Measurements from ENCODE around the gene EHF.
"Not testable (repeated sequence)": the region's sequence is repeated elsewhere in the genome, so short reads cannot be mapped to it uniquely, and the experiment has no call there.

Gene EHF

DNA sequence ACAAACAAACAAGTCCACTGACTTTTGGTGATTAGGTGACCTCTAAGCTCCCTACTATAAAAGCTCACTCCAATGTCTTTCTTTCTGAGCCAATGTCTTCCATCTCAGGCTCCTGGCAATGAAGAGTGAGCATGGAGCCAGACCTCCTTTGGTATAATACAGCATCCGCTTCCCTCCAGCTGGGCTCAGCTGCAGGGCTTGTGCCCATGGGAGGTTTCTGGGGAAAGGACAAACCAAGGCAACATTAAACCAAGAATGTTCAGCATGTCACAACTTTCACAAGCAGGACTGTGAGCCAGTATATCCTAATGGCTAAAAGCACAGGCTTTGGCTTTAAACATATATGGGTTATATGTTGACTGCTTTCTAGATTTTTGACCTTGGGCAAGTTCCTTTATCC is 58.8 kb downstream of the EHF start:
- TF ChIP-seq, protein P1, sequence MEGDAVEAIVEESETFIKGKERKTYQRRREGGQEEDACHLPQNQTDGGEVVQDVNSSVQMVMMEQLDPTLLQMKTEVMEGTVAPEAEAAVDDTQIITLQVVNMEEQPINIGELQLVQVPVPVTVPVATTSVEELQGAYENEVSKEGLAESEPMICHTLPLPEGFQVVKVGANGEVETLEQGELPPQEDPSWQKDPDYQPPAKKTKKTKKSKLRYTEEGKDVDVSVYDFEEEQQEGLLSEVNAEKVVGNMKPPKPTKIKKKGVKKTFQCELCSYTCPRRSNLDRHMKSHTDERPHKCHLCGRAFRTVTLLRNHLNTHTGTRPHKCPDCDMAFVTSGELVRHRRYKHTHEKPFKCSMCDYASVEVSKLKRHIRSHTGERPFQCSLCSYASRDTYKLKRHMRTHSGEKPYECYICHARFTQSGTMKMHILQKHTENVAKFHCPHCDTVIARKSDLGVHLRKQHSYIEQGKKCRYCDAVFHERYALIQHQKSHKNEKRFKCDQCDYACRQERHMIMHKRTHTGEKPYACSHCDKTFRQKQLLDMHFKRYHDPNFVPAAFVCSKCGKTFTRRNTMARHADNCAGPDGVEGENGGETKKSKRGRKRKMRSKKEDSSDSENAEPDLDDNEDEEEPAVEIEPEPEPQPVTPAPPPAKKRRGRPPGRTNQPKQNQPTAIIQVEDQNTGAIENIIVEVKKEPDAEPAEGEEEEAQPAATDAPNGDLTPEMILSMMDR (IDR thresholded peaks at IDR 0.05; ENCODE audit: control insufficient read depth, extremely low read depth, insufficient read depth): no peak
- H3K4me3 ChIP-seq (ENCODE audit: low read depth, low read length): no peak overlapping the region
- no peak for DNase-seq (ENCODE audit: low read depth)

DNA sequence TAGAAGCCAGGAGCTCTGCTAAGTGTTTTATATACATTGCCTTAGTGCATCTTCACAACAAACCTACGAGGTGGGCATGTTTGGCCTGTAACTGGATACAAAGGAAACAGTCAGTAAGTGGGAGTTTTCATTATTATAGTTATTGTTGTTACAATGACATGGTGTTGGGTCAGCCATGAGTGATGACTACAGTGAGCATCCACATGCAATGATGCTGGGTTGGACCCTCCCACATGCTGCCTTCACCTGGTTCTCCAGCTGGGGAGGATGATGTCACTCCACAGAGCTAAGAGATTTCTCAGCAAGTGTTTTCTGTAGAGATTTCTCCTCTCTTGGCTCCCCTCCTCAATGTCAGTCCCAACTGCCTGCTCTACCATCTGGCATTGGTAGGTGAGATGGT is 59.3 kb downstream of the EHF start:
- H3K4me3 ChIP-seq (ENCODE audit: low read depth, low read length): no peak overlapping the region
- no peak for DNase-seq (ENCODE audit: low read depth)
- TF ChIP-seq, protein P1 (IDR thresholded peaks at IDR 0.05; ENCODE audit: control insufficient read depth, extremely low read depth, insufficient read depth): no peak

DNA sequence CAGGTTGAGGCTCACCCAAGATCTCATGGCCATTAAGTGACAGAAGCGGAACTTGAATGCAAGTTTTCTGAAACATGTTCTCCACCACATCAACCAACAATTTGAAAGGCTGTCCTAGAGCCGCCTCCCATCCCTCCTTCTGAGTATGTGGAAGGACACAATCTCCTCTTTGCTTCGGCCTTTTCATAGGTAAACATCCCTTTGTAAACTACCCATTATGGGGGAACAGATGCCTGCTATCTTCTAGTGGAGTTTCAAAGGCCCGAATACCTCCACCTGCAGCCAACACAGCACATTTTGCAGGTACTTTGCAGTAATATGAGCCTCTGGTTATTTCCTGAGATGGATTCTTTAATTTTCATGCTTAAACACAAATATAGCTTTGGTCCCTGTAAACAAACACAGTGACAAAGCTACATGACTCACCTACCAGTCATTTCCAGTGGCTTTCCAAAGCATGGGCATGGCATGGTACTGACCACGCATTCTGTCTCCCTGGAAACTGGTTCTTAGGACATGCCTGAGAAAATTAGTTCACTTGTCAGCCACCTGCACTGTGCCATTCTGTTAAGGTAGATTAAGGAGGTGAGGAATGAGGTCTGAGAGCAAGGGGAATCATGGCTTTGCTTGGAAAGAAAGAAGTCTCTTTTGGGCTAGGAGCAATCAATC is 60.2 kb downstream of the EHF start:
- H3K4me3 ChIP-seq (ENCODE audit: low read depth, low read length): no peak overlapping the region
- DNase-seq (ENCODE audit: low read depth): no peak
- TF ChIP-seq, protein P1 (IDR thresholded peaks at IDR 0.05; ENCODE audit: control insufficient read depth, extremely low read depth, insufficient read depth): no peak

DNA sequence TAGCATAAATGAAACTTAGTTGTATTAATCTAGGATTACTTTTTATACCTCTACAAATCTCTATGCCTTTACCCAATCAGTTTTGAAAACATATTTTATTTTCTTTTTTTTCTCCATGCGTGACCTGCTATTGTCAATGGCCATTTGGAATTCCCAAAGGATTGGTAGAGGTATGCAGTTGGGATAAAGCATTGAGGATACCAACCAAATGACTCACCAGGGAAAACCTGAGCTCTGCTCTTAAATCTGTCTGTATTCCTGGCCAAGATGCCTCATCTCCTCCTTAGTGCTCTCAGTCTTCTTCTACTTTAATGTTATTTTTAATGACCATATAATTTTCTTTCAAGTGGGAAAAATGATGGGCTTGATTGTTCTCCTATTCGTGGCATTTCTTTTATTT is 61.9 kb downstream of the EHF start:
- no peak for DNase-seq (ENCODE audit: low read depth)
- H3K4me3 ChIP-seq (ENCODE audit: low read depth, low read length): no peak overlapping the region
- TF ChIP-seq, protein P1 (IDR thresholded peaks at IDR 0.05; ENCODE audit: control insufficient read depth, extremely low read depth, insufficient read depth): no peak

DNA sequence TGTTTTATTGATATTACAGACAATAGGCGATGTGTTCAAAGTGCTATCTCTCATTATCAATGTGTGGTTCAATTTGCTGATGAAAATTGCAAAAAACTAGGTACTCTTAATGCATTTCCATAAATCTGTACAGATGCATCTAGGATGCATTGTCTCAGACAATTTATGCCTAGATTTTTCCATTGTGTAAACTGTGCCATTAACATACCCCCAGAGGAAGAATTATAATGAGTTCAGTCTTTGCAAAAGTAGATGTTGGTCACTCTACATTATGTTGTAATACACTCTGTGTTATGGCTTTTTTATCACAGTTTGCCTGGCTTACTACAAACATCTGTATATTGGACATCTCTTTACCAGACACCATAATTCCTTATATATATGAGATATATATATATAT is 62.5 kb downstream of the EHF start:
- no peak for DNase-seq (ENCODE audit: low read depth)
- TF ChIP-seq, protein P1 (IDR thresholded peaks at IDR 0.05; ENCODE audit: control insufficient read depth, extremely low read depth, insufficient read depth): no peak
- no peak overlapping the region for H3K4me3 ChIP-seq (ENCODE audit: low read depth, low read length)

DNA sequence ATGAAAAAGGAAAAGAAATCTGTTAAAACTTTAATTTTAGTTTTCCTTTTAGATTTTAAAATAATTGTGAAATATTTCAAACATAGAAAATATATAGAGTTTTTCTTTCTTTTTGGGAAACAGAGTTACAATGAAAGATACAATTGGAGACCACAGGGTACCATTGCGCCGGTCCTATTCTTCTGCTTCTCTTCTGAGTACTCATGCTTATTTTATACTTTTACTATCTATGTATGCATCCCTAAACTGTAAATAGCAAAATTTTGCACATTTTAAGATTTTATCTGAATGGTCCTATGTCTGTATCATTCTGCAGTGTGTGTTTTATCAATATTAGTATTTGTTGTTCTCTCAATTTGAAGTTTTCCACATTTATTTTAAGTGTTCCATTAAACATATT is 65.0 kb downstream of the EHF start:
- H3K4me3 ChIP-seq (ENCODE audit: low read depth, low read length): no peak overlapping the region
- TF ChIP-seq, protein P1 (IDR thresholded peaks at IDR 0.05; ENCODE audit: control insufficient read depth, extremely low read depth, insufficient read depth): no peak
- no peak for DNase-seq (ENCODE audit: low read depth)

DNA sequence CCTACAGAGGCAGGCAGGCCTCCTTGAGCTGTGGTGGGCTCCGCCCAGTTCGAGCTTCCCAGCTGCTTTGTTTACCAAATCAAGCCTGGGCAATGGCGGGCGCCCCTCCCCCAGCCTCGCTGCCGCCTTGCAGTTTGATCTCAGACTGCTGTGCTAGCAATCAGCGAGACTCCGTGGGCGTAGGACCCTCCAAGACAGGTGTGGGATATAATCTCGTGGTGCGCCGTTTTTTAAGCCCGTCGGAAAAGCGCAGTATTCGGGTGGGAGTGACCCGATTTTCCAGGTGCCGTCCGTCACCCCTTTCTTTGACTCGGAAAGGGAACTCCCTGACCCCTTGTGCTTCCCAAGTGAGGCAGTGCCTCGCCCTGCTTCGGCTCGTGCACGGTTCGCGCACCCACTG is 71.4 kb downstream of the EHF start:
- not testable (repeated sequence) for DNase-seq (ENCODE audit: low read depth); H3K4me3 ChIP-seq (ENCODE audit: low read depth, low read length)

All from LNCaP clone FGC (cell line).